Measurements from ENCODE around the gene PYGO1. TPM values are rescaled to one million over a fixed set of nuclear protein-coding genes. Genes with fewer than 3 reads are reported as not detected.
"Not testable (repeated sequence)": the region's sequence is repeated elsewhere in the genome, so short reads cannot be mapped to it uniquely, and the experiment has no call there.

The PYGO1 gene
- total and polyA plus RNA-seq, 11 donors, result 1.1 to 8.2 (median 4.7) TPM

DNA sequence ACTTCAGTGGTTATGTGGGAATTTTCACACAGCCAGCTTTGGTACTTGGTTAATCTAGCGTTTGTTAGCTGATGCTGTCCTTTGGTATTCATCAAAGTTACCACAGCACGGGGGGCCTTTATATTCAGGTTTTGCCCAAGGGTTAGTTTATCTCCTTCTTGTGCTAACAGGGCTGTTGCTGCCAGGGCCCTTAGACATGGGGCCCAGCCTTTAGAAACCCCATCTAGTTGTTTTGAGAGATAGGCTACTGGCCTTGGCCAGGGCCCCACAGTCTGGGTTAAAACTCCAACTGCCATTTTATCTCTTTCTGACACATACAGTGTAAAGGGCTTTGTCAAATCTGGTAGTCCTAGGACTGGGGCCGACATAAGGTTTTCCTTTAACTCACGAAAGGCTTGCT is 72.7 kb downstream of the PYGO1 start:
- H3K4me3 ChIP-seq, result no peak overlapping the region
- peaks cover 0 to 4% (median 0%) of the 10 kb centered on the region in 9 donors for H3K27me3 ChIP-seq
- no peak overlapping the region for H3K27ac ChIP-seq
- intact Hi-C loops (cut with DNase I), result no loop called here
- H3K4me1 ChIP-seq, result no peaks in the 10 kb centered on the region
- H3K9me3 ChIP-seq, result no peaks in the 10 kb centered on the region
- TF ChIP-seq, protein P1, sequence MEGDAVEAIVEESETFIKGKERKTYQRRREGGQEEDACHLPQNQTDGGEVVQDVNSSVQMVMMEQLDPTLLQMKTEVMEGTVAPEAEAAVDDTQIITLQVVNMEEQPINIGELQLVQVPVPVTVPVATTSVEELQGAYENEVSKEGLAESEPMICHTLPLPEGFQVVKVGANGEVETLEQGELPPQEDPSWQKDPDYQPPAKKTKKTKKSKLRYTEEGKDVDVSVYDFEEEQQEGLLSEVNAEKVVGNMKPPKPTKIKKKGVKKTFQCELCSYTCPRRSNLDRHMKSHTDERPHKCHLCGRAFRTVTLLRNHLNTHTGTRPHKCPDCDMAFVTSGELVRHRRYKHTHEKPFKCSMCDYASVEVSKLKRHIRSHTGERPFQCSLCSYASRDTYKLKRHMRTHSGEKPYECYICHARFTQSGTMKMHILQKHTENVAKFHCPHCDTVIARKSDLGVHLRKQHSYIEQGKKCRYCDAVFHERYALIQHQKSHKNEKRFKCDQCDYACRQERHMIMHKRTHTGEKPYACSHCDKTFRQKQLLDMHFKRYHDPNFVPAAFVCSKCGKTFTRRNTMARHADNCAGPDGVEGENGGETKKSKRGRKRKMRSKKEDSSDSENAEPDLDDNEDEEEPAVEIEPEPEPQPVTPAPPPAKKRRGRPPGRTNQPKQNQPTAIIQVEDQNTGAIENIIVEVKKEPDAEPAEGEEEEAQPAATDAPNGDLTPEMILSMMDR (IDR thresholded peaks at IDR 0.05), result no peak
- no peak for TF ChIP-seq POLR2A (IDR thresholded peaks at IDR 0.05)
- no peak for DNase-seq
- WGBS, 4 donors, result 81 to 82% (median 82%) methylated on average over 4 of the region's 4 CpGs
- ATAC-seq, result no peak
- H3K36me3 ChIP-seq, result no peaks in the 10 kb centered on the region

DNA sequence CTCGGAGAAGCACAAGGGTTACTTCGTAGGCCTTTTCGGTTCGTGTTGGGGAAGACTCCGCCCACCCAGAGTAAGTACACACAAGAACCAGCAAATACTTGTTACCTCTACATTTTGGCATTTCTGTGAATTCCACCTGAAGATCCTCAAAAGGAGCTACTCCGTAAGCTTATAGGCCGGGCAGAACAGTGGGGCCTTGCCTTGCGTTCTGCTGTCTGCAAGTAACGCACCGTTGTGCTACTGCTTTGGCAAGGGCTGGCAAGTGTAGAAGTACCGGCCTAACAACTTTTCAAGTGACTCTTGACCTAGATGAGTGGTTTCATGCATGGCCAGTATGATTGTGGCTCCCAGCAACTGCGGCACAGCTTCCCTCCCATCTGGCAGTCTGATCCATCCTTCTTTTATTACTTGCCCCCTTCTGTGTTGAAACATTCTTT is 73.7 kb downstream of the PYGO1 start:
- WGBS, 4 donors, result 94 to 96% (median 95%) methylated on average over 12 of the region's 12 CpGs
- no peak for DNase-seq
- TF ChIP-seq POLR2A (IDR thresholded peaks at IDR 0.05), result no peak
- TF ChIP-seq, protein P1 (IDR thresholded peaks at IDR 0.05), result no peak
- intact Hi-C loops (cut with DNase I), result no loop called here
- Histone ChIP-seq H3K9me3 (no peaks in the 10 kb centered on the region), H3K27ac (no peak overlapping the region), H3K4me1 (no peaks in the 10 kb centered on the region), H3K36me3 (no peaks in the 10 kb centered on the region), H3K4me3 (no peak overlapping the region), H3K27me3 (peaks cover 0 to 4% (median 0%) of the 10 kb centered on the region in 9 donors)
- no peak for ATAC-seq

DNA sequence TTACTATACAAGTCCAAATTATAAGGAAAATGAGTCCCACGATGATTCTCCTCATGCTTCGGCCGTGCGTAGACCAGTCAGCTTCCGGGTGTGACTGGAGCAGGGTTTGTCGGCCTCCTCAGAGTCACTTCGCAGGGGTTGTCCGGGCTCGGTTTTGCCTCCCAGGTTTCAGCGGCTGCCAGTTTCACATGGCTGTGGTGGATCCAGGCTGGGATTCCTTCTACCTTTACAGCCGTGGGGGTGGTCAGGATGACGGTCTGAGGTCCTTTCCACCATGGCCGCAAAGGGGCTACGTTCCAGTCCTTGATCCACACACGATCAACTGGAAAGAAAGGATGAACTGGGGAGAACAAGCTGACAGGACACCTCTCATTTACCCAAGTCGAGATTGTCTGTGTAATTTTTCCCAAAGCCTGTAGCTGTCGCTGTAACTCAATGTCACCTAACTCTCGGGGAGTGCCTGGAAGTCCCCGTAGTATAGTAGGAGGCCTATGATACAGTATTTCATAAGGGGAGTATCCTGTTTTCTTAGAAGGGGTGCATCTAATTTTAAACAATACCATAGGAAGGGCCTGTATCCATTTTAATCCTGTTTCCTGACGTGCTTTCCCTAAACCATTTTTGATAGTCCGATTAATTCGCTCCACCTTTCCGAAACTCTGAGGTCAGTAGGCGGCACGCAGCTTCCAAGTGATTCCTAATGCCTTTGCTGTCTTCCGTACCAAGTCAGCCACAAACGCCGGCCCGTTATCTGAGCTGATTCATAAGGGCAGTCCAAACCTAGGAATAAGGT is 74.3 kb downstream of the PYGO1 start:
- H3K9me3 ChIP-seq; H3K4me3 ChIP-seq; H3K36me3 ChIP-seq; DNase-seq; H3K27me3 ChIP-seq; intact Hi-C loops (cut with DNase I); ATAC-seq; H3K27ac ChIP-seq; H3K4me1 ChIP-seq: not testable (repeated sequence)
- WGBS, 4 donors, result 68 to 71% (median 68%) methylated on average over 29 of the region's 29 CpGs
- TF ChIP-seq, protein P1 (IDR thresholded peaks at IDR 0.05), result peak in 7 of 12 donors; percentile 19 to 43 (median 28)

DNA sequence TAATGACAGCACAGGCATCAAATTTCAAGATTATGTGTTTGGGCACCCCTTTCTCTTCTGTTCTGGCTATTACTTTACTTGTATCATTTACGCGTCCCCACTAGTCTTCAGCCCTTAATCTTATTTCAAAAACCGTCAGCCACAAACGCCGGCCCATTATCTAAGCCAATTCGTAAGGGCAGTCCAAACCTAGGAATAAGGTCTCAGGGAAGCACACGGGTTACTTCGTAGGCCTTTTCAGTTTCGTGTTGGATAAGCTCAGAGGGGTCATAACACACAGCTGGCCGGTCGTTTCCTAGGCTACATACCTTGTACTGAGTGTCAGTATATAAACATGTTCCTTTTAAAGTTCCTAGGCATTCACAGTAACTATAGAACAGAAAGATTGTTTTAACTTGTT is 75.0 kb downstream of the PYGO1 start:
- intact Hi-C loops (cut with DNase I), result no loop called here
- no peak for TF ChIP-seq POLR2A (IDR thresholded peaks at IDR 0.05)
- TF ChIP-seq, protein P1 (IDR thresholded peaks at IDR 0.05), result no peak
- Histone ChIP-seq H3K27ac (no peak overlapping the region), H3K27me3 (peaks cover 0 to 4% (median 0%) of the 10 kb centered on the region in 9 donors), H3K36me3 (no peaks in the 10 kb centered on the region), H3K4me1 (no peaks in the 10 kb centered on the region), H3K9me3 (no peaks in the 10 kb centered on the region), H3K4me3 (no peak overlapping the region)
- DNase-seq (no peak), ATAC-seq (no peak)
- 73 to 83% (median 78%) methylated on average over 11 of the region's 11 CpGs for WGBS, 4 donors

Measured in heart left ventricle (tissue), 16 donors.